ENCODE data around the gene PROSER2. TPM values are rescaled to one million over a fixed set of nuclear protein-coding genes. Genes with fewer than 3 reads are reported as not detected.

Gene PROSER2
- total RNA-seq, 2 donors from 2014 or later, result 6.2 to 9.5 TPM

GRCh38 chr10:11842411-11842810 lies 19.3 kb downstream of the PROSER2 start:
- no peaks in the 10 kb centered on the region for H3K4me1 ChIP-seq (ENCODE audit: control insufficient read depth in 1 of 2, low read depth in 2 of 2)
- DNase-seq (ENCODE audit: low spot score), result no peak
- H3K27ac ChIP-seq, result no peak overlapping the region
- no peak overlapping the region for H3K4me3 ChIP-seq
- ATAC-seq (ENCODE audit: insufficient number of reproducible peaks, low FRiP score, low read depth), result no peak
- H3K36me3 ChIP-seq, result no peaks in the 10 kb centered on the region
- no peak for TF ChIP-seq CTCF (IDR thresholded peaks at IDR 0.05)
- no peaks in the 10 kb centered on the region for H3K9me3 ChIP-seq
- H3K27me3 ChIP-seq (replicated peaks; ENCODE audit: insufficient read depth), result no peaks in the 10 kb centered on the region

GRCh38 chr10:11845113-11845512 lies 22.0 kb downstream of the PROSER2 start:
- DNase-seq (ENCODE audit: low spot score), result no peak

DNA sequence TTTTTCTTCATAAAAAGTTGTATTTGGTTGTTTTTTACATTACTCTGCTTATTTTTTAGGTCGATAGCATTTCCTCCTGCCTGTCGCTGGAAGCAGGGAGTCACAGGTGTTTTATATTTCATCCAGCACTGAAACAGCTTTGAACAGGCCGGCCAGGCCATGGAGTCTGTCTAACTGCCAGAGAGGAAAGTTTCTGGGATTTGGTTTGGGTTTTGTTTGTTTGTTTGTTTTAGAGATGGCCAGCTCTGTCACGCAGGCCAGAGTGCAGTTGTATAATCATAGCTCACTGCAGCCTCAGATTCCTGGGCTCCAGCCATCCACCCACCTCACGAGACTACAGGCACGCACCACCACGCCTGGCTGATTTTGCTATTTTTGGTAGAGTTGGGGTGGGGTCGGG lies 23.4 kb downstream of the PROSER2 start:
- no peaks in the 10 kb centered on the region for H3K9me3 ChIP-seq

More at GRCh38 chr10:11845113-11845512, 22.0 kb downstream of the PROSER2 start:
- H3K9me3 ChIP-seq, result no peaks in the 10 kb centered on the region
- no peaks in the 10 kb centered on the region for H3K4me1 ChIP-seq (ENCODE audit: control insufficient read depth in 1 of 2, low read depth in 2 of 2)
- H3K36me3 ChIP-seq, result no peaks in the 10 kb centered on the region
- ATAC-seq (ENCODE audit: insufficient number of reproducible peaks, low FRiP score, low read depth), result no peak
- no peak overlapping the region for H3K27ac ChIP-seq
- TF ChIP-seq CTCF (IDR thresholded peaks at IDR 0.05), result no peak
- no peaks in the 10 kb centered on the region for H3K27me3 ChIP-seq (replicated peaks; ENCODE audit: insufficient read depth)
- H3K4me3 ChIP-seq, result no peak overlapping the region

GRCh38 chr10:11849277-11849676 lies 26.1 kb downstream of the PROSER2 start:
- ATAC-seq (ENCODE audit: insufficient number of reproducible peaks, low FRiP score, low read depth), result no peak
- TF ChIP-seq CTCF (IDR thresholded peaks at IDR 0.05), result no peak

More for the DNA sequence above, 23.4 kb downstream of the PROSER2 start:
- H3K27ac ChIP-seq, result no peak overlapping the region
- H3K4me1 ChIP-seq (ENCODE audit: control insufficient read depth in 1 of 2, low read depth in 2 of 2), result no peaks in the 10 kb centered on the region
- DNase-seq (ENCODE audit: low spot score) (no peak), ATAC-seq (ENCODE audit: insufficient number of reproducible peaks, low FRiP score, low read depth) (no peak)
- H3K4me3 ChIP-seq, result no peak overlapping the region
- H3K36me3 ChIP-seq, result no peaks in the 10 kb centered on the region
- no peak for TF ChIP-seq CTCF (IDR thresholded peaks at IDR 0.05)
- H3K27me3 ChIP-seq (replicated peaks; ENCODE audit: insufficient read depth), result no peaks in the 10 kb centered on the region

DNA sequence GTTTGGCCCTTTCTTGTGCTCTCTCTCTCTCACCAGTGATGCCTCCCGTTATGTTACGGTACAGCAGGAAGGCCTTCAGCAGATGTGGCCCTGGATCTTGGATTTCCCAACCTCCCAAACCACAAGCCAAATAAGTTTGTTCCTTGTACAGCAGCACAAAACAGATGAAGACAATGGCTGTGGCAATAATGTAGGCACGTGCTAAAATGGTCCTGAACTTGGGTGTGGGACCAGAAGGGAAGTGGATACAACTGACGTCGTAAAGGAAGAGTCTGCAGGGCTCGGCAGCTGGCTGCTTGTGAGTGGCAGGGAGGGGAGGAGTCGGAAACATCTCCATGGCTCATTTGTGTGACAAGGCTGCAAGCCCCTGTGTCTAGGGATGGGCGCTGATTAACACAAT lies 26.8 kb downstream of the PROSER2 start:
- TF ChIP-seq CTCF (IDR thresholded peaks at IDR 0.05), result no peak
- Histone ChIP-seq H3K27me3 (replicated peaks; ENCODE audit: insufficient read depth) (no peaks in the 10 kb centered on the region), H3K27ac (no peak overlapping the region), H3K4me1 (ENCODE audit: control insufficient read depth in 1 of 2, low read depth in 2 of 2) (no peaks in the 10 kb centered on the region), H3K9me3 (no peaks in the 10 kb centered on the region), H3K4me3 (no peak overlapping the region), H3K36me3 (peaks cover 4% of the 10 kb centered on the region)
- no peak for ATAC-seq (ENCODE audit: insufficient number of reproducible peaks, low FRiP score, low read depth)
- no peak for DNase-seq (ENCODE audit: low spot score)

More at GRCh38 chr10:11849277-11849676, 26.1 kb downstream of the PROSER2 start:
- Histone ChIP-seq H3K9me3 (no peaks in the 10 kb centered on the region), H3K4me1 (ENCODE audit: control insufficient read depth in 1 of 2, low read depth in 2 of 2) (no peaks in the 10 kb centered on the region), H3K27ac (no peak overlapping the region), H3K36me3 (peaks cover 4% of the 10 kb centered on the region), H3K4me3 (no peak overlapping the region), H3K27me3 (replicated peaks; ENCODE audit: insufficient read depth) (no peaks in the 10 kb centered on the region)
- no peak for DNase-seq (ENCODE audit: low spot score)
